LoVo (cell line): ENCODE data around the gene ANXA11.
"Not testable (repeated sequence)": the region's sequence is repeated elsewhere in the genome, so short reads cannot be mapped to it uniquely, and the experiment has no call there.

Experiments used
- DNase-seq: peaks from one replicate; pipeline ENCODE4 v3.0.0-alpha.2; 2016; ENCODE audit warnings: low spot score

ANXA11 gene

GRCh38 chr10:80145406-80146308 is 59.7 kb downstream of the ANXA11 start:
- not testable (repeated sequence) for DNase-seq

GRCh38 chr10:80144696-80145131 is 60.6 kb downstream of the ANXA11 start:
- DNase-seq: no peak

- peak; percentile 72 for DNase-seq
Observed at GRCh38 chr10:80144067-80144695, 61.2 kb downstream of the ANXA11 start.

- no peak for DNase-seq
Observed at GRCh38 chr10:80141696-80142460, 63.5 kb downstream of the ANXA11 start.

- no peak for DNase-seq
Observed at GRCh38 chr10:80140251-80140650, 65.1 kb downstream of the ANXA11 start.

GRCh38 chr10:80139265-80139664 is 66.1 kb downstream of the ANXA11 start:
- DNase-seq: no peak

GRCh38 chr10:80137920-80138319 is 67.4 kb downstream of the ANXA11 start:
- DNase-seq: no peak

GRCh38 chr10:80137031-80137862 is 68.1 kb downstream of the ANXA11 start:
- DNase-seq: no peak

GRCh38 chr10:80136134-80136571 is 69.2 kb downstream of the ANXA11 start:
- no peak for DNase-seq

GRCh38 chr10:80133687-80134086 is 71.7 kb downstream of the ANXA11 start:
- DNase-seq: not testable (repeated sequence)

- DNase-seq: no peak
Observed at GRCh38 chr10:80133206-80133605, 72.1 kb downstream of the ANXA11 start.

- DNase-seq: no peak
Observed at GRCh38 chr10:80132299-80133139, 72.8 kb downstream of the ANXA11 start, which contains the start of gene PLAC9. PLAC9 (plus strand) TSS chr10:80132730; CDS start chr10:80132763, 33 bp downstream.

GRCh38 chr10:80131499-80131901 is 73.8 kb downstream of the ANXA11 start:
- DNase-seq: no peak

GRCh38 chr10:80126876-80127275 is 78.5 kb downstream of the ANXA11 start:
- no peak for DNase-seq

GRCh38 chr10:80122746-80123145 is 82.6 kb downstream of the ANXA11 start:
- no peak for DNase-seq

GRCh38 chr10:80122110-80122710 is 83.1 kb downstream of the ANXA11 start:
- DNase-seq: no peak

- no peak for DNase-seq
Observed at GRCh38 chr10:80118669-80119068, 86.7 kb downstream of the ANXA11 start.

- DNase-seq: no peak
Observed at GRCh38 chr10:80110986-80111385, 94.4 kb downstream of the ANXA11 start.

- DNase-seq: no peak
Observed at GRCh38 chr10:80108576-80109239, 96.6 kb downstream of the ANXA11 start.
